ENCODE measurements around the gene CACNG5. TPM values are rescaled to one million over a fixed set of nuclear protein-coding genes. Genes with fewer than 3 reads are reported as not detected.

CACNG5 gene
- total RNA-seq, 4 donors from 2014 or later = not detected

- TF ChIP-seq, protein P1, sequence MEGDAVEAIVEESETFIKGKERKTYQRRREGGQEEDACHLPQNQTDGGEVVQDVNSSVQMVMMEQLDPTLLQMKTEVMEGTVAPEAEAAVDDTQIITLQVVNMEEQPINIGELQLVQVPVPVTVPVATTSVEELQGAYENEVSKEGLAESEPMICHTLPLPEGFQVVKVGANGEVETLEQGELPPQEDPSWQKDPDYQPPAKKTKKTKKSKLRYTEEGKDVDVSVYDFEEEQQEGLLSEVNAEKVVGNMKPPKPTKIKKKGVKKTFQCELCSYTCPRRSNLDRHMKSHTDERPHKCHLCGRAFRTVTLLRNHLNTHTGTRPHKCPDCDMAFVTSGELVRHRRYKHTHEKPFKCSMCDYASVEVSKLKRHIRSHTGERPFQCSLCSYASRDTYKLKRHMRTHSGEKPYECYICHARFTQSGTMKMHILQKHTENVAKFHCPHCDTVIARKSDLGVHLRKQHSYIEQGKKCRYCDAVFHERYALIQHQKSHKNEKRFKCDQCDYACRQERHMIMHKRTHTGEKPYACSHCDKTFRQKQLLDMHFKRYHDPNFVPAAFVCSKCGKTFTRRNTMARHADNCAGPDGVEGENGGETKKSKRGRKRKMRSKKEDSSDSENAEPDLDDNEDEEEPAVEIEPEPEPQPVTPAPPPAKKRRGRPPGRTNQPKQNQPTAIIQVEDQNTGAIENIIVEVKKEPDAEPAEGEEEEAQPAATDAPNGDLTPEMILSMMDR (IDR thresholded peaks at IDR 0.05) = no peak
- TF ChIP-seq POLR2A (IDR thresholded peaks at IDR 0.05) = no peak
- intact Hi-C loops (cut with DNase I) = no loop called here
- H3K9me3 ChIP-seq = no peaks in the 10 kb centered on the region
- H3K27me3 ChIP-seq = peaks cover 0 to 48% (median 0%) of the 10 kb centered on the region in 4 donors
- H3K27ac ChIP-seq = no peak overlapping the region
- no peak for DNase-seq
- no peaks in the 10 kb centered on the region for H3K4me1 ChIP-seq
- no peaks in the 10 kb centered on the region for H3K36me3 ChIP-seq
- no peak overlapping the region for H3K4me3 ChIP-seq
- 72 to 73% methylated on average over 3 to 5 of the region's 5 CpGs for WGBS, 2 donors
Observed at GRCh38 chr17:66842505-66842904, 7.6 kb downstream of the CACNG5 start.

DNA sequence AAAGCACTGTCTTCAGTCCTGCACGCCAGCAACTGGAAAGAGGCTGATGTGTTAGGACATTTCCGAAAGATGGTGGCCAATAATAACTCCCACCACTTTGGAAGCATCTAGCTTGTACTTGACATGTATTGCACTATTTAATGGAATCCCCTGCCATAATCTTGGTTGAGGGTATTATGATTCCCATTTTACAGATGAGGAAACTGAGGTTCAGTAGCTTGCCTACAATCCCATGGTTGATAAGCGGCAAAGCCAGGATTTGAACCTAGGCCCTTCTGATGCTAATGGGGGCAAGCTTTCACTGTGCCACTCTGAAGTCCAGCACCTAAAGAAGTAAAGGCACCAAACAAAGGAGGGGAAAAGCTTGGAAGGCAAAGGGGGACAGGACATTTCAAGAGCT, 8.0 kb downstream of the CACNG5 start:
- Histone ChIP-seq H3K9me3 (no peaks in the 10 kb centered on the region), H3K27ac (no peak overlapping the region), H3K27me3 (peaks cover 0 to 44% (median 0%) of the 10 kb centered on the region in 4 donors), H3K36me3 (no peaks in the 10 kb centered on the region), H3K4me1 (no peaks in the 10 kb centered on the region), H3K4me3 (no peak overlapping the region)
- 95 to 100% methylated on average over 3 of the region's 3 CpGs for WGBS, 2 donors
- TF ChIP-seq, protein P1 (IDR thresholded peaks at IDR 0.05) = no peak
- TF ChIP-seq POLR2A (IDR thresholded peaks at IDR 0.05) = no peak
- intact Hi-C loops (cut with DNase I) = no loop called here
- DNase-seq = no peak

DNA sequence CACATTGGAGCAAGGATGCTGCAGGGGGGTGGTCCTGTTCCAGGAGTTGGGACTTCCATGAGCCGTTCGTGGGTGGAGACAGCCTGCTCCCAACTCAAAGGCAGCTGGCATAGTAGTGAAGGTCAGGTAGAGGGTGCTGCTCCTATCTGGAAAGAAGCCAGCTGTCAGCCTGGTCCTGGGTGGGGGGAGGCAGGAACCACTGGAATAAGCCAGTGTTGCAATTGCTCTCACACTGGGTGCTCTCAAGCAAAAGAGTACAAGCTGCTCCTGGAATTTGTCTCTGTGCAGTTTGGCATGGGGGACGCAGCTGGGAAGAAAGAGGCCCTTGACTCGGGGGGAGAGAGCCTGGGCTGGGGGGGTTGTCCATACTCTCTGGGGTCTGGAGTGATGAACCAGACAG, 8.7 kb downstream of the CACNG5 start:
- TF ChIP-seq, protein P1 (IDR thresholded peaks at IDR 0.05) = no peak
- no peak for TF ChIP-seq POLR2A (IDR thresholded peaks at IDR 0.05)
- no peaks in the 10 kb centered on the region for H3K4me1 ChIP-seq
- H3K27me3 ChIP-seq = peaks cover 0 to 37% (median 0%) of the 10 kb centered on the region in 4 donors
- WGBS, 2 donors = 24 to 75% methylated on average over 2 to 4 of the region's 4 CpGs
- no peaks in the 10 kb centered on the region for H3K36me3 ChIP-seq
- no peak overlapping the region for H3K4me3 ChIP-seq
- intact Hi-C loops (cut with DNase I) = no loop called here
- no peak overlapping the region for H3K27ac ChIP-seq
- no peak for DNase-seq
- no peaks in the 10 kb centered on the region for H3K9me3 ChIP-seq

DNA sequence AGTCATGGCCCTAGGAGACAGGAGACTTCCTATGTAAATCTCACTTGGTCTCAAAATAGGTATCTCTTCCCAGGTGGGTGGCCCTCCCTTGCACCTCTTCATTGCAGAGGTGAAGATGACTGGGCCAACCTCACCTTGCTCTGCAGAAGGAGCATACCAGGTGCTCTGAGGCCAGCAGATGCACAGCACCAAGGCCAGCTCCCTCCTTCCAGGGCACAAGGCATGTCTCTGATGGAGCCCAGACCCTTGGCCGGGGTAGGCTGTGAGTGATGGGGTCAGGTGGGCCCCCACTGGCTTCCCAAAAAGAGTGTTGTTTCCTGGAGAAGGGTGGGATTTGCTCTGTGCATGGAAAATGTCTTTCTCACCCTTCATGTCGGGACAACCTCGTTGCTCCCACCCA, 12.8 kb downstream of the CACNG5 start:
- intact Hi-C loops (cut with DNase I) = no loop called here
- Histone ChIP-seq H3K27ac (no peak overlapping the region), H3K4me1 (no peaks in the 10 kb centered on the region), H3K36me3 (no peaks in the 10 kb centered on the region), H3K9me3 (no peaks in the 10 kb centered on the region), H3K27me3 (peaks cover 0 to 20% (median 0%) of the 10 kb centered on the region in 4 donors), H3K4me3 (no peak overlapping the region)
- 55 to 71% methylated on average over 2 to 3 of the region's 3 CpGs for WGBS, 2 donors
- TF ChIP-seq POLR2A (IDR thresholded peaks at IDR 0.05) = no peak
- TF ChIP-seq, protein P1 (IDR thresholded peaks at IDR 0.05) = no peak
- DNase-seq = no peak

DNA sequence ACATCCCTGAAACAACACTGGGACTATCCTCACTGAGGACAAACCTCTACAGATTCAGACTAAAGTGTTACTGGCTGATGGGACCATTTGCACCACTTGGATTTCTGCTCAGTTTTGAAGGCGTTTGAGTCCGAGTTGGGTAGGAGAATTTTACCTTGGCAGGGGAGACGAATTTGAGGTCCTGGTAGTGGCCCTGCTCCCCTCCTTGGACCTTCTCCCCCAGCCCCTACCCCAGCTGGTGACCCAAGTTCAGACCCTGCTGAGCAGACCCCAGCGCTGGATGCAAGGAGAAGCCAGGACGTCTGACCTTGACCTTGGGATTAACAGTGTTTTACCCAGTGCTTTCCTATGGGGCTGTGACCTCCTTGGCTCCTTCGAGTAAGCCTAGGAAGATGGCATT, 13.6 kb downstream of the CACNG5 start:
- no peak overlapping the region for H3K27ac ChIP-seq
- no peak overlapping the region for H3K4me3 ChIP-seq
- H3K27me3 ChIP-seq = peaks cover 0 to 15% (median 0%) of the 10 kb centered on the region in 4 donors
- 90 to 91% methylated on average over 3 to 4 of the region's 6 CpGs for WGBS, 2 donors
- no peaks in the 10 kb centered on the region for H3K9me3 ChIP-seq
- DNase-seq = no peak
- TF ChIP-seq POLR2A (IDR thresholded peaks at IDR 0.05) = no peak
- TF ChIP-seq, protein P1 (IDR thresholded peaks at IDR 0.05) = no peak
- no peaks in the 10 kb centered on the region for H3K36me3 ChIP-seq
- intact Hi-C loops (cut with DNase I) = no loop called here
- no peaks in the 10 kb centered on the region for H3K4me1 ChIP-seq
